DOHH2 (cell line): Measurements from ENCODE around the gene ORC1.

ENCODE experiments used
- H3F3A ChIP-seq: fragments of 200-600 bp; sonication (generic), shearing (Covaris generic); 2 replicates; pipeline ENCODE4 v1.6.0; 2016; ENCODE audit warnings: antibody characterized with exemption, mild to moderate bottlenecking; ENCODE audit not compliant: control insufficient read depth, insufficient read depth
- H3K27ac ChIP-seq: fragments of 200-600 bp; sonication (generic); 2 replicates; pipeline ENCODE4 v1.5.1; 2014; ENCODE audit warnings: low read depth, mild to moderate bottlenecking, low read length, moderate library complexity
- H3K27me3 ChIP-seq: fragments of 200-600 bp; sonication (generic); 2 replicates; pipeline ENCODE4 v1.6.1; 2014; ENCODE audit warnings: mild to moderate bottlenecking, low read length, mixed read lengths; ENCODE audit not compliant: control insufficient read depth
- H3K36me3 ChIP-seq: fragments of 200-600 bp; sonication (generic); 2 replicates; pipeline ENCODE4 v1.6.1; 2014; ENCODE audit warnings: mild to moderate bottlenecking, low read length, moderate library complexity, mixed read lengths; ENCODE audit not compliant: control insufficient read depth
- H3K4me1 ChIP-seq: fragments of 200-600 bp; sonication (generic); 2 replicates; pipeline ENCODE4 v1.6.1; 2014; ENCODE audit warnings: mild to moderate bottlenecking, low read length, mixed read lengths; ENCODE audit not compliant: control insufficient read depth
- H3K4me2 ChIP-seq: fragments of 200-600 bp; sonication (generic); 2 replicates; pipeline ENCODE4 v1.6.0; 2014; ENCODE audit warnings: mild to moderate bottlenecking, low read length, moderate library complexity
- H3K4me3 ChIP-seq: fragments of 200-600 bp; sonication (generic); 2 replicates; pipeline ENCODE4 v1.5.1; 2014; ENCODE audit warnings: mild to moderate bottlenecking, low read length, mixed read lengths
- H3K79me2 ChIP-seq: fragments of 200-600 bp; sonication (generic); 2 replicates; pipeline ENCODE4 v1.6.1; 2014; ENCODE audit warnings: mild to moderate bottlenecking, low read length, mixed read lengths; ENCODE audit not compliant: control insufficient read depth
- H3K9me2 ChIP-seq: fragments of 200-600 bp; sonication (generic); replicated peaks from 2 replicates; pipeline ENCODE4 v1.6.1; 2014; ENCODE audit warnings: mild to moderate bottlenecking, low read length, mixed read lengths; ENCODE audit not compliant: control insufficient read depth
- H3K9me3 ChIP-seq: fragments of 200-600 bp; sonication (generic); 2 replicates; pipeline ENCODE4 v1.6.1; 2014; ENCODE audit warnings: antibody characterized with exemption, low read length, mixed read lengths; ENCODE audit not compliant: control insufficient read depth, insufficient read depth
- H4K20me1 ChIP-seq: fragments of 200-600 bp; sonication (generic); 2 replicates; pipeline ENCODE4 v1.6.0; 2014; ENCODE audit warnings: low read depth, mild to moderate bottlenecking, antibody characterized with exemption, low read length, moderate library complexity; ENCODE audit not compliant: control insufficient read depth, insufficient read depth
- CTCF ChIP-seq: fragments of 200-600 bp; sonication (generic); IDR thresholded peaks from one replicate; pipeline ENCODE4 v1.5.1; 2014; ENCODE audit warnings: antibody characterized with exemption, mild to moderate bottlenecking, low read depth, low read length; ENCODE audit not compliant: poor library complexity, severe bottlenecking
- EZH2phosphoT487 ChIP-seq: fragments of 200-600 bp; sonication (generic); IDR thresholded peaks from 2 replicates; pipeline ENCODE4 v1.6.1; 2017; ENCODE audit warnings: borderline replicate concordance, mild to moderate bottlenecking, antibody characterized with exemption, low read length, moderate library complexity, mixed read lengths

The ORC1 gene

GRCh38 chr1:52345252-52345651 lies 59.0 kb downstream of the ORC1 start:
- Histone ChIP-seq H4K20me1 (no peaks in the 10 kb centered on the region), H3K79me2 (no peaks in the 10 kb centered on the region), H3K9me3 (no peaks in the 10 kb centered on the region), H3K4me2 (no peak overlapping the region), H3K27me3 (no peaks in the 10 kb centered on the region), H3K36me3 (no peaks in the 10 kb centered on the region), H3K4me1 (no peaks in the 10 kb centered on the region), H3F3A (0 out of 2 replicates have a peak, but pooled peaks cover 2% of the 10 kb centered on the region), H3K9me2 (no peaks in the 10 kb centered on the region), H3K4me3 (no peak overlapping the region), H3K27ac (no peak overlapping the region)
- no peak for TF ChIP-seq EZH2phosphoT487
- no peak for TF ChIP-seq CTCF

DNA sequence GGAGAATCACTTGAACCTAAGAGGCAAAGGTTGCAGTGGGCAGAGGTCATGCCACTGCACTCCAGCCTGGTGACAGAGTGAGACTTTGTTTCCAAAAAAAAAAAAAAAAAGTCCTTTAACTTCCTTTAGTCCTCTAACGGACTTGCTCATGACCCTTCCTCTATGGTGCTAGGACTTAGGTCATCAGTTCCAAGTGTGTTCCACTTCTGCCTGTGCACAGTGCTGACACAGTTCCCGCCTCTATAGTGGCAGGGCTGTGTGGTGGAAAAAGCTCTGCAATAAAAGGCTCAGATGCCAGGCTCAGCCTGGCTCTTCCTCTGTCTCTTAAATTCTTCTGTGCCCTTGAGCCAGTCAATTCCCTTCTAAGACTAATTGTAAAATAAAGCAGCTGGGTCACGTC lies 60.2 kb downstream of the ORC1 start:
- H3F3A ChIP-seq: 0 out of 2 replicates have a peak, but pooled peaks cover under 1% of the 10 kb centered on the region
- H3K4me2 ChIP-seq: no peak overlapping the region
- no peaks in the 10 kb centered on the region for H3K36me3 ChIP-seq
- H3K9me2 ChIP-seq: no peaks in the 10 kb centered on the region
- no peak overlapping the region for H3K4me3 ChIP-seq
- H3K4me1 ChIP-seq: no peaks in the 10 kb centered on the region
- H3K9me3 ChIP-seq: no peaks in the 10 kb centered on the region
- no peaks in the 10 kb centered on the region for H3K27me3 ChIP-seq
- no peaks in the 10 kb centered on the region for H3K79me2 ChIP-seq
- TF ChIP-seq EZH2phosphoT487 (no peak), CTCF (no peak)
- no peaks in the 10 kb centered on the region for H4K20me1 ChIP-seq
- H3K27ac ChIP-seq: no peak overlapping the region

GRCh38 chr1:52341655-52342260 lies 62.5 kb downstream of the ORC1 start:
- Histone ChIP-seq H3K9me2 (no peaks in the 10 kb centered on the region), H3K36me3 (no peaks in the 10 kb centered on the region), H3K4me1 (no peaks in the 10 kb centered on the region), H4K20me1 (no peaks in the 10 kb centered on the region), H3K4me2 (no peak overlapping the region), H3F3A (no peaks in the 10 kb centered on the region), H3K79me2 (no peaks in the 10 kb centered on the region), H3K4me3 (no peak overlapping the region), H3K27ac (no peak overlapping the region), H3K9me3 (no peaks in the 10 kb centered on the region), H3K27me3 (no peaks in the 10 kb centered on the region)
- TF ChIP-seq EZH2phosphoT487 (no peak), CTCF (no peak)

DNA sequence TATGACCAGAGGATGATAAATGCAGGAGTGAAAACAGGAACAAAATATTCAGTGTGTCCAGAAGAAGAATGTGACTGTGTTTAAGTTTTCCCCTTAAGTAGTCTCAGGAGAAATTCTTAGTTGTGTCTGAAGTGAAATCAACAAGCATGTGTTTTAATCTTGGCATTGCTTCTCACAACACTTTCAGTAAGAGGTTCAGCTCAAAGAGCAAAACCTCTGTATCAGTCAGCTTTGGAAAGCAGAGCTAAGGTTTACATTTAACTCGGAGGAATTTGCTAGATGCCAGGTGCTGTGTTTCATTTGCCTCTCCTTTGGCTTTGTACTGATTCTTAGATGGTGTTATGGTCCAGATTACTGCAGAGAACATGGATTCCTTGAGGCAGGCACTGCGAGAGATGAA lies 66.8 kb downstream of the ORC1 start:
- Histone ChIP-seq H3K4me3 (no peak overlapping the region), H3K27ac (no peak overlapping the region), H3F3A (no peaks in the 10 kb centered on the region), H3K4me2 (no peak overlapping the region), H3K9me3 (no peaks in the 10 kb centered on the region), H3K36me3 (no peaks in the 10 kb centered on the region), H4K20me1 (no peaks in the 10 kb centered on the region), H3K79me2 (no peaks in the 10 kb centered on the region), H3K4me1 (no peaks in the 10 kb centered on the region), H3K27me3 (no peaks in the 10 kb centered on the region), H3K9me2 (no peaks in the 10 kb centered on the region)
- no peak for TF ChIP-seq EZH2phosphoT487
